PC-3 (cell line): ENCODE measurements around the gene ADARB2. TPM values are rescaled to one million over a fixed set of nuclear protein-coding genes. Genes with fewer than 3 reads are reported as not detected.

Experiments used
- ATAC-seq: fragments of 200-7000 bp; cut with Tn5 transposase; 2 replicates; pipeline ENCODE4 v1.9.1; 2020; ENCODE audit warnings: mild to moderate bottlenecking, moderate library complexity
- BruUV-seq: library from RNA; stranded (reverse); fragments of 400-500 nt; replicated peaks from 2 replicates; lab custom pipeline; 2021; lab: Mats Ljungman, UMichigan
- CTCF ChIA-PET: fragments of 300-600 bp; sonication (Branson Sonifier 250); formaldehyde crosslinking; loops from one replicate; lab custom pipeline; 2022; ENCODE audit warnings: antibody characterized with exemption; lab: Charles Lee
- POLR2A ChIA-PET: fragments of 300-600 bp; sonication (Branson Sonifier 250); formaldehyde crosslinking; loops from one replicate; lab custom pipeline; 2022; ENCODE audit warnings: antibody characterized with exemption; ENCODE audit not compliant: unreplicated experiment; lab: Charles Lee
- DNase-seq: peaks from one replicate; pipeline ENCODE4 v3.0.0-alpha.2; 2015
- H2AFZ ChIP-seq: fragments of 300-600 bp; sonication (generic); 2 replicates; pipeline ENCODE4 v1.6.0; 2016; ENCODE audit warnings: antibody characterized with exemption, low read length
- H3F3A ChIP-seq: fragments of 300-600 bp; sonication (generic); one replicate; pipeline ENCODE4 v1.6.0; 2017; ENCODE audit warnings: antibody characterized with exemption, low read length, control low read depth, mild to moderate bottlenecking; ENCODE audit not compliant: unreplicated experiment
- H3K27ac ChIP-seq: fragments of 300-600 bp; sonication (generic); 2 replicates; pipeline ENCODE4 v1.5.1; 2016; ENCODE audit warnings: mild to moderate bottlenecking, low read length
- H3K27me3 ChIP-seq: fragments of 300-600 bp; sonication (generic); 2 replicates; pipeline ENCODE4 v1.6.1; 2016; ENCODE audit warnings: low read length, mixed read lengths
- H3K36me3 ChIP-seq: fragments of 300-600 bp; sonication (generic); 2 replicates; pipeline ENCODE4 v1.6.1; 2016; ENCODE audit warnings: low read depth, mixed run types, low read length, mixed read lengths
- H3K4me1 ChIP-seq: fragments of 300-600 bp; sonication (generic); 2 replicates; pipeline ENCODE4 v1.5.1; 2016; ENCODE audit warnings: low read length; ENCODE audit not compliant: insufficient read depth
- H3K4me2 ChIP-seq: fragments of 300-600 bp; sonication (generic); 2 replicates; pipeline ENCODE4 v1.6.0; 2016; ENCODE audit warnings: low read length
- H3K4me3 ChIP-seq: fragments of 300-600 bp; sonication (generic); 2 replicates; pipeline ENCODE4 v1.5.1; 2016; ENCODE audit warnings: mild to moderate bottlenecking, low read length, mixed read lengths
- H3K79me2 ChIP-seq: fragments of 300-600 bp; sonication (generic); 2 replicates; pipeline ENCODE4 v1.6.1; 2017; ENCODE audit warnings: low read length, mixed read lengths
- H3K9ac ChIP-seq: fragments of 300-600 bp; sonication (generic); 2 replicates; pipeline ENCODE4 v1.6.0; 2016; ENCODE audit warnings: mild to moderate bottlenecking, low read length
- H3K9me2 ChIP-seq: fragments of 300-600 bp; sonication (generic); replicated peaks from 2 replicates; pipeline ENCODE4 v1.6.1; 2016; ENCODE audit warnings: mixed run types, low read length, mixed read lengths
- H3K9me3 ChIP-seq: fragments of 300-600 bp; sonication (generic); 2 replicates; pipeline ENCODE4 v1.6.1; 2016; ENCODE audit warnings: low read length, mixed read lengths
- H4K20me1 ChIP-seq: fragments of 300-600 bp; sonication (generic); 2 replicates; pipeline ENCODE4 v1.6.1; 2016; ENCODE audit warnings: low read length, mixed read lengths
- CTCF ChIP-seq: fragments of 300-600 bp; sonication (generic); conservative IDR thresholded peaks from 2 replicates; pipeline ENCODE4 v1.5.1; 2017; ENCODE audit warnings: antibody characterized with exemption, low read depth, mild to moderate bottlenecking, low read length
- EZH2 ChIP-seq: fragments of 300-600 bp; sonication (generic); IDR thresholded peaks from one replicate; pipeline ENCODE4 v1.6.1; 2017; ENCODE audit warnings: antibody characterized with exemption, mild to moderate bottlenecking, low read length; ENCODE audit not compliant: unreplicated experiment
- EZH2phosphoT487 ChIP-seq: fragments of 300-600 bp; sonication (generic); IDR thresholded peaks from 2 replicates; pipeline ENCODE4 v1.6.1; 2018; ENCODE audit warnings: mild to moderate bottlenecking, antibody characterized with exemption, low read length, borderline replicate concordance
- intact Hi-C: fragments of 100-400 bp; cut with micrococcal nuclease; formaldehyde crosslinking; loops from 2 replicates; pipeline ENCODE4 v1.9.0; 2023
- total RNA-seq: library from RNA; depleted of rRNA; stranded (reverse); fragments of >200 nt; gene quantifications from 2 replicates; pipeline ENCODE4 v1.2.3, GENCODE V29; 2014

Gene ADARB2
- total RNA-seq, 1 experiment from 2014 or later, result not detected

- Histone ChIP-seq H3K27me3 (0 out of 2 replicates have a peak, but pooled peaks cover 5% of the 10 kb centered on the region), H3K9me2 (no peaks in the 10 kb centered on the region), H4K20me1 (no peaks in the 10 kb centered on the region), H3K4me1 (no peaks in the 10 kb centered on the region), H2AFZ (no peak overlapping the region), H3F3A (no peaks in the 10 kb centered on the region), H3K9me3 (no peaks in the 10 kb centered on the region), H3K4me2 (no peak overlapping the region), H3K79me2 (no peaks in the 10 kb centered on the region), H3K36me3 (no peaks in the 10 kb centered on the region), H3K9ac (no peak overlapping the region), H3K27ac (no peak overlapping the region), H3K4me3 (no peak overlapping the region)
- TF ChIP-seq CTCF (no peak), EZH2 (no peak), EZH2phosphoT487 (no peak)
- POLR2A ChIA-PET, result no interaction called here
- ATAC-seq, result no peak
- CTCF ChIA-PET, result no interaction called here
- intact Hi-C loops, result no loop called here
- no peak for DNase-seq
- BruUV-seq, result no TSS peak
These were observed 362.6 kb downstream of the ADARB2 start for GRCh38 chr10:1374511-1375345.

- no TSS peak for BruUV-seq
- H3K4me1 ChIP-seq, result no peaks in the 10 kb centered on the region
- H2AFZ ChIP-seq, result no peak overlapping the region
- no peak overlapping the region for H3K4me2 ChIP-seq
- DNase-seq (no peak), ATAC-seq (no peak)
- H3F3A ChIP-seq, result no peaks in the 10 kb centered on the region
- H3K27me3 ChIP-seq, result no peaks in the 10 kb centered on the region
- CTCF ChIA-PET, result no interaction called here
- intact Hi-C loops, result no loop called here
- no peak overlapping the region for H3K4me3 ChIP-seq
- no peaks in the 10 kb centered on the region for H3K9me3 ChIP-seq
- H3K9ac ChIP-seq, result no peak overlapping the region
- H3K36me3 ChIP-seq, result no peaks in the 10 kb centered on the region
- no peak overlapping the region for H3K27ac ChIP-seq
- no peaks in the 10 kb centered on the region for H4K20me1 ChIP-seq
- H3K9me2 ChIP-seq, result no peaks in the 10 kb centered on the region
- H3K79me2 ChIP-seq, result no peaks in the 10 kb centered on the region
- no peak for TF ChIP-seq CTCF
- POLR2A ChIA-PET, result no interaction called here
These were observed 364.0 kb downstream of the ADARB2 start for GRCh38 chr10:1373287-1373686.

- ATAC-seq (no peak), DNase-seq (no peak)
- no peaks in the 10 kb centered on the region for H3F3A ChIP-seq
- no peak overlapping the region for H3K4me2 ChIP-seq
- H3K79me2 ChIP-seq, result no peaks in the 10 kb centered on the region
- no peak overlapping the region for H3K9ac ChIP-seq
- H3K27ac ChIP-seq, result no peak overlapping the region
- no peaks in the 10 kb centered on the region for H3K9me3 ChIP-seq
- no peak overlapping the region for H2AFZ ChIP-seq
- intact Hi-C loops, result no loop called here
- H4K20me1 ChIP-seq, result no peaks in the 10 kb centered on the region
- TF ChIP-seq CTCF (no peak), EZH2phosphoT487 (no peak), EZH2 (no peak)
- no peaks in the 10 kb centered on the region for H3K9me2 ChIP-seq
- ChIA-PET CTCF (no interaction called here), POLR2A (no interaction called here)
- no peak overlapping the region for H3K4me3 ChIP-seq
- no peaks in the 10 kb centered on the region for H3K27me3 ChIP-seq
- no peaks in the 10 kb centered on the region for H3K36me3 ChIP-seq
- H3K4me1 ChIP-seq, result no peaks in the 10 kb centered on the region
- no TSS peak for BruUV-seq
These were observed 365.1 kb downstream of the ADARB2 start for GRCh38 chr10:1372212-1372611.
